Sigmoid colon (tissue), 7 donors: ENCODE results near the gene BMP5. TPM values are rescaled to one million over a fixed set of nuclear protein-coding genes. Genes with fewer than 3 reads are reported as not detected.

Experiments used
- DNase-seq: peaks from one replicate; pipeline ENCODE4 v3.0.0-alpha.2; 2019
- H3K27ac ChIP-seq, 4 donors: fragments of 200-600 bp; sonication (generic); one replicate each; pipeline ENCODE4 v1.5.1; 2016 to 2019; ENCODE audit warnings: mild to moderate bottlenecking in 1 of 4
- H3K27me3 ChIP-seq, 3 donors: fragments of 200-600 bp; sonication (generic); one replicate each; pipeline ENCODE4 v1.5.1; 2019; ENCODE audit warnings: mild to moderate bottlenecking in 1 of 3
- H3K36me3 ChIP-seq, 4 donors: fragments of 200-600 bp; sonication (generic); one replicate each; pipeline ENCODE4 v1.5.1; 2016 to 2019
- H3K4me1 ChIP-seq, 4 donors: fragments of 200-600 bp; sonication (generic); one replicate each; pipeline ENCODE4 v1.5.1; 2017 to 2019
- H3K4me3 ChIP-seq, 4 donors: fragments of 200-600 bp; sonication (generic); one replicate each; pipeline ENCODE4 v1.5.1; 2017 to 2019; ENCODE audit warnings: mild to moderate bottlenecking in 2 of 4, moderate library complexity in 1 of 4
- H3K9me3 ChIP-seq, 4 donors: fragments of 200-600 bp in 3 of 4; sonication (generic) in 3 of 4; one replicate each; pipeline versions ENCODE4 v1.5.1 to v1.6.1; 2013 to 2019
- CTCF ChIP-seq, 4 experiments: fragments of 450-650 bp in 3 of 4; fragments of 200-600 bp in 1 of 4; IDR thresholded peaks; one replicate each; pipeline ENCODE4 v1.5.1; 2016 to 2019; ENCODE audit warnings: antibody characterized with exemption in 4 of 4, mild to moderate bottlenecking in 3 of 4, moderate library complexity in 2 of 4
- EP300 ChIP-seq, 4 donors: sonication (generic); formaldehyde crosslinking; IDR thresholded peaks; one replicate each; pipeline ENCODE4 v1.6.1; 2017; ENCODE audit warnings: antibody characterized with exemption in 4 of 4
- POLR2A ChIP-seq, 2 donors: fragments of 450-650 bp; IDR thresholded peaks; one replicate each; pipeline ENCODE4 v1.6.1; 2016; ENCODE audit warnings: antibody characterized with exemption in 2 of 2, mild to moderate bottlenecking in 2 of 2, moderate library complexity in 2 of 2
- POLR2AphosphoS5 ChIP-seq, 4 donors: sonication (generic); formaldehyde crosslinking; IDR thresholded peaks; one replicate each; pipeline ENCODE4 v1.6.1; 2017; ENCODE audit warnings: antibody characterized with exemption in 4 of 4
- WGBS, 2 donors: extraction: QIAGEN DNeasy Blood & Tissue Kit; methylation state at CpG; one replicate each; pipeline ENCODE4 v1.1.7; 2013; 5-methylcytosine and 5-hydroxymethylcytosine counted together
- intact Hi-C: fragments of 100-400 bp; cut with DNase I; formaldehyde crosslinking; loops from one replicate; pipeline ENCODE4 v1.15.1; 2023
- polyA plus RNA-seq, 3 donors: library from polyadenylated mRNA; stranded (reverse); fragments of 200-250 nt; gene quantifications; one replicate each; pipeline ENCODE4 v1.2.3, GENCODE V29; 2013
- total RNA-seq, 4 donors: library from RNA; depleted of rRNA; stranded (reverse); fragments of >200 nt; gene quantifications; one replicate each; pipeline ENCODE4 v1.1.0, GENCODE V29; 2016
- donor health status: healthy with polysubstance abuse.
- donor health status: Bipolar disorder and iron deficiency.
- donor health status: healthy.

BMP5 gene
- total and polyA plus RNA-seq, 7 donors = under 0.01 to 2.4 (median 0.76) TPM; not detected in 2

GRCh38 chr6:55877283-55877682 is 1.9 kb upstream of the BMP5 start:
- Histone ChIP-seq H3K36me3 (no peaks in the 10 kb centered on the region), H3K4me3 (no peak overlapping the region), H3K27me3 (no peaks in the 10 kb centered on the region), H3K27ac (no peak overlapping the region), H3K4me1 (peaks cover 0 to 3% (median 0%) of the 10 kb centered on the region in 4 donors), H3K9me3 (no peaks in the 10 kb centered on the region)
- intact Hi-C loops = no loop called here
- WGBS, 2 donors = 82 to 88% methylated on average over 3 of the region's 3 CpGs
- DNase-seq = no peak
- TF ChIP-seq EP300 (IDR thresholded peaks at IDR 0.05) (no peak), POLR2A (IDR thresholded peaks at IDR 0.05) (no peak), CTCF (IDR thresholded peaks at IDR 0.05) (no peak), POLR2AphosphoS5 (IDR thresholded peaks at IDR 0.05) (no peak)

- no peak overlapping the region for H3K4me3 ChIP-seq
- H3K36me3 ChIP-seq = no peaks in the 10 kb centered on the region
- 77 to 87% methylated on average over 6 of the region's 6 CpGs for WGBS, 2 donors
- no peak for TF ChIP-seq EP300 (IDR thresholded peaks at IDR 0.05)
- DNase-seq = no peak
- H3K27ac ChIP-seq = no peak overlapping the region
- H3K4me1 ChIP-seq = no peaks in the 10 kb centered on the region
- no peaks in the 10 kb centered on the region for H3K9me3 ChIP-seq
- intact Hi-C loops = no loop called here
- H3K27me3 ChIP-seq = no peaks in the 10 kb centered on the region
Measured at GRCh38 chr6:55874316-55874715, 1.1 kb downstream of the BMP5 start.

- intact Hi-C loops = no loop called here
- H3K4me1 ChIP-seq = peaks cover 0 to 12% (median 6%) of the 10 kb centered on the region in 4 donors
- no peaks in the 10 kb centered on the region for H3K9me3 ChIP-seq
- TF ChIP-seq POLR2A (IDR thresholded peaks at IDR 0.05) = no peak
- TF ChIP-seq EP300 (IDR thresholded peaks at IDR 0.05) = no peak
- no peak for DNase-seq
- H3K36me3 ChIP-seq = no peaks in the 10 kb centered on the region
- H3K4me3 ChIP-seq = no peak overlapping the region
- 81 to 82% methylated on average over 3 of the region's 3 CpGs for WGBS, 2 donors
- H3K27me3 ChIP-seq = no peaks in the 10 kb centered on the region
- no peak overlapping the region for H3K27ac ChIP-seq
Measured at GRCh38 chr6:55872866-55873265, 2.5 kb downstream of the BMP5 start.

- H3K9me3 ChIP-seq = no peaks in the 10 kb centered on the region
- H3K4me3 ChIP-seq = no peak overlapping the region
- TF ChIP-seq POLR2A (IDR thresholded peaks at IDR 0.05) (no peak), POLR2AphosphoS5 (IDR thresholded peaks at IDR 0.05) (no peak), CTCF (IDR thresholded peaks at IDR 0.05) (no peak)
- H3K27ac ChIP-seq = no peak overlapping the region
- no peaks in the 10 kb centered on the region for H3K27me3 ChIP-seq
- intact Hi-C loops = no loop called here
- WGBS, 2 donors = 85 to 87% methylated on average over 3 of the region's 3 CpGs
- no peaks in the 10 kb centered on the region for H3K36me3 ChIP-seq
- H3K4me1 ChIP-seq = peaks cover 0 to 12% (median 6%) of the 10 kb centered on the region in 4 donors
- no peak for DNase-seq
Measured at GRCh38 chr6:55870181-55870813, 5.1 kb downstream of the BMP5 start.

- intact Hi-C loops = no loop called here
- H3K4me3 ChIP-seq = no peak overlapping the region
Measured at GRCh38 chr6:55869674-55870073, 5.7 kb downstream of the BMP5 start.

More at GRCh38 chr6:55869674-55870073, 5.7 kb downstream of the BMP5 start:
- H3K27me3 ChIP-seq = no peaks in the 10 kb centered on the region
- peaks cover 0 to 12% (median 6%) of the 10 kb centered on the region in 4 donors for H3K4me1 ChIP-seq
- 47 to 74% methylated on average over 1 of the region's 1 CpG for WGBS, 2 donors
- no peak for TF ChIP-seq CTCF (IDR thresholded peaks at IDR 0.05)
- TF ChIP-seq POLR2AphosphoS5 (IDR thresholded peaks at IDR 0.05) = no peak
- TF ChIP-seq EP300 (IDR thresholded peaks at IDR 0.05) = no peak
- TF ChIP-seq POLR2A (IDR thresholded peaks at IDR 0.05) = no peak
- DNase-seq = no peak
- no peak overlapping the region for H3K27ac ChIP-seq
- H3K36me3 ChIP-seq = no peaks in the 10 kb centered on the region
- H3K9me3 ChIP-seq = no peaks in the 10 kb centered on the region
